Measurements from ENCODE around the gene VENTX.

Gene VENTX

GRCh38 chr10:133272301-133272963 is 34.8 kb downstream of the VENTX start:
- no peak for DNase-seq (ENCODE audit: low read depth)

- DNase-seq (ENCODE audit: low read depth): no peak
These were observed 35.3 kb downstream of the VENTX start for GRCh38 chr10:133272964-133273420.

- DNase-seq (ENCODE audit: low read depth): no peak
These were observed 36.0 kb downstream of the VENTX start for GRCh38 chr10:133273534-133274143.

- DNase-seq (ENCODE audit: low read depth): no peak
These were observed 37.4 kb downstream of the VENTX start for GRCh38 chr10:133274751-133275683.

GRCh38 chr10:133275684-133276092 is 38.0 kb downstream of the VENTX start:
- no peak for DNase-seq (ENCODE audit: low read depth)

GRCh38 chr10:133276100-133276434 is 38.4 kb downstream of the VENTX start:
- DNase-seq (ENCODE audit: low read depth): no peak

- no peak for DNase-seq (ENCODE audit: low read depth)
These were observed 39.0 kb downstream of the VENTX start, which contains the start of gene ADAM8 for GRCh38 chr10:133276435-133277201. Gene ADAM8, minus strand, starts transcription at chr10:133276868. Its CDS starts 51 bp downstream, at chr10:133276817.

GRCh38 chr10:133277277-133277992 is 39.8 kb downstream of the VENTX start:
- DNase-seq (ENCODE audit: low read depth): no peak

- no peak for DNase-seq (ENCODE audit: low read depth)
These were observed 40.4 kb downstream of the VENTX start for GRCh38 chr10:133277993-133278576.

GRCh38 chr10:133278577-133279265 is 41.1 kb downstream of the VENTX start:
- DNase-seq (ENCODE audit: low read depth): peak; percentile 89

GRCh38 chr10:133279326-133280226 is 41.9 kb downstream of the VENTX start:
- DNase-seq (ENCODE audit: low read depth): no peak

- DNase-seq (ENCODE audit: low read depth): no peak
These were observed 42.9 kb downstream of the VENTX start for GRCh38 chr10:133280391-133281059.

- DNase-seq (ENCODE audit: low read depth): no peak
These were observed 43.4 kb downstream of the VENTX start for GRCh38 chr10:133281084-133281483.

GRCh38 chr10:133281628-133282372 is 44.1 kb downstream of the VENTX start:
- no peak for DNase-seq (ENCODE audit: low read depth)

GRCh38 chr10:133282846-133283390 is 45.3 kb downstream of the VENTX start:
- DNase-seq (ENCODE audit: low read depth): no peak

- no peak for DNase-seq (ENCODE audit: low read depth)
These were observed 46.3 kb downstream of the VENTX start for GRCh38 chr10:133283931-133284330.

- DNase-seq (ENCODE audit: low read depth): no peak
These were observed 47.6 kb downstream of the VENTX start for GRCh38 chr10:133285217-133285616.

GRCh38 chr10:133286366-133286765 is 48.7 kb downstream of the VENTX start:
- DNase-seq (ENCODE audit: low read depth): no peak

Measured in CMK (cell line).